ENCODE measurements around the gene ERC1. TPM values are rescaled to one million over a fixed set of nuclear protein-coding genes. Genes with fewer than 3 reads are reported as not detected.

ERC1 gene
- total and polyA plus RNA-seq, 9 of the 15 experiments (the other 6 are each of a cell fraction or from before 2014, with no cell fraction given), result 0.74 to 11.8 (median 4.8) TPM

- intact Hi-C loops (cut with micrococcal nuclease), result no loop called here
- CTCF ChIA-PET (ENCODE audit: low intra/inter-chr PET ratio), result no interaction called here
- BruUV-seq (replicated peaks), result no TSS peak
Measured at GRCh38 chr12:1424674-1425395, 433.8 kb downstream of the ERC1 start.

More at GRCh38 chr12:1424674-1425395, 433.8 kb downstream of the ERC1 start:
- no peak for DNase-seq (ENCODE audit: extremely low read depth in 1 of 4, low spot score in 3 of 4)
- H3K27me3 ChIP-seq (ENCODE audit: control insufficient read depth in 2 of 2, insufficient read depth in 2 of 2, low read length in 2 of 2), result no peaks in the 10 kb centered on the region
- no peak for FAIRE-seq
- no peak overlapping the region for H3K9ac ChIP-seq (ENCODE audit: insufficient read depth in 1 of 2, low read depth in 2 of 2, low read length in 2 of 2)
- H4K20me1 ChIP-seq (replicated peaks; ENCODE audit: control insufficient read depth, insufficient read depth, low read length), result no peaks in the 10 kb centered on the region
- peaks cover 6% of the 10 kb centered on the region for H3K9me3 ChIP-seq (replicated peaks; ENCODE audit: control insufficient read depth, insufficient read depth, low read depth, low read length)
- no peaks in the 10 kb centered on the region for H3K9me1 ChIP-seq (ENCODE audit: control insufficient read depth, insufficient read depth, low read length)
- H3K79me2 ChIP-seq (ENCODE audit: control insufficient read depth, insufficient read depth, low read length), result no peaks in the 10 kb centered on the region
- no peak overlapping the region for H3K27ac ChIP-seq (ENCODE audit: extremely low read depth, low read depth, low read length)
- ATAC-seq, result no peak
- no peak overlapping the region for H3K4me2 ChIP-seq (ENCODE audit: insufficient read depth, low read length)
- no peak overlapping the region for H3K4me3 ChIP-seq
- peak; percentile 52; the same call in 1 of the 2 replicates for TF ChIP-seq ZBTB2 (IDR thresholded peaks at IDR 0.05)
- no peak for TF ChIP-seq ZBTB8A (IDR thresholded peaks at IDR 0.05; ENCODE audit: partially characterized antibody)
- TF ChIP-seq DACH1 (IDR thresholded peaks at IDR 0.05; ENCODE audit: partially characterized antibody), result peak; percentile 96
- TF ChIP-seq, protein P1, sequence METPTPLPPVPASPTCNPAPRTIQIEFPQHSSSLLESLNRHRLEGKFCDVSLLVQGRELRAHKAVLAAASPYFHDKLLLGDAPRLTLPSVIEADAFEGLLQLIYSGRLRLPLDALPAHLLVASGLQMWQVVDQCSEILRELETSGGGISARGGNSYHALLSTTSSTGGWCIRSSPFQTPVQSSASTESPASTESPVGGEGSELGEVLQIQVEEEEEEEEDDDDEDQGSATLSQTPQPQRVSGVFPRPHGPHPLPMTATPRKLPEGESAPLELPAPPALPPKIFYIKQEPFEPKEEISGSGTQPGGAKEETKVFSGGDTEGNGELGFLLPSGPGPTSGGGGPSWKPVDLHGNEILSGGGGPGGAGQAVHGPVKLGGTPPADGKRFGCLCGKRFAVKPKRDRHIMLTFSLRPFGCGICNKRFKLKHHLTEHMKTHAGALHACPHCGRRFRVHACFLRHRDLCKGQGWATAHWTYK (CRISPR knock-in tag; IDR thresholded peaks at IDR 0.05), result no peak
- TF ChIP-seq, protein P2, sequence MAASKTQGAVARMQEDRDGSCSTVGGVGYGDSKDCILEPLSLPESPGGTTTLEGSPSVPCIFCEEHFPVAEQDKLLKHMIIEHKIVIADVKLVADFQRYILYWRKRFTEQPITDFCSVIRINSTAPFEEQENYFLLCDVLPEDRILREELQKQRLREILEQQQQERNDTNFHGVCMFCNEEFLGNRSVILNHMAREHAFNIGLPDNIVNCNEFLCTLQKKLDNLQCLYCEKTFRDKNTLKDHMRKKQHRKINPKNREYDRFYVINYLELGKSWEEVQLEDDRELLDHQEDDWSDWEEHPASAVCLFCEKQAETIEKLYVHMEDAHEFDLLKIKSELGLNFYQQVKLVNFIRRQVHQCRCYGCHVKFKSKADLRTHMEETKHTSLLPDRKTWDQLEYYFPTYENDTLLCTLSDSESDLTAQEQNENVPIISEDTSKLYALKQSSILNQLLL (CRISPR knock-in tag; IDR thresholded peaks at IDR 0.05; ENCODE audit: borderline replicate concordance), result no peak
- no peak for TF ChIP-seq ZNF717 (CRISPR knock-in tag; IDR thresholded peaks at IDR 0.05)
- TF ChIP-seq GATAD2B (IDR thresholded peaks at IDR 0.05; ENCODE audit: borderline replicate concordance), result 0 out of 2 replicates have a peak, but pooled peaks have one; percentile 35
- TF ChIP-seq GATA2 (CRISPR knock-in tag; IDR thresholded peaks at IDR 0.05), result 0 out of 2 replicates have a peak, but pooled peaks have one; percentile 46
- TF ChIP-seq SRSF7 (optimal IDR thresholded peaks at IDR 0.05; ENCODE audit: low read depth, low read length), result no peak
- TF ChIP-seq KAT7 (CRISPR knock-in tag; IDR thresholded peaks at IDR 0.05; ENCODE audit: borderline replicate concordance), result no peak
- 0 out of 2 replicates have a peak, but pooled peaks have one; percentile 34 for TF ChIP-seq MTA1 (IDR thresholded peaks at IDR 0.05; ENCODE audit: borderline replicate concordance)
- POLR2A ChIA-PET, result no interaction called here
- in situ Hi-C loops (cut with MboI), result no loop called here
- no peak overlapping the region for H2AFZ ChIP-seq (ENCODE audit: low read depth, low read length)
- no peaks in the 10 kb centered on the region for H3K36me3 ChIP-seq (ENCODE audit: control insufficient read depth, insufficient read depth, low read length)
- WGBS (ENCODE audit: insufficient coverage, low coverage, missing lambda C conversion rate), result 52% methylated on average over 4 of the region's 4 CpGs
- no peaks in the 10 kb centered on the region for H3K4me1 ChIP-seq (replicated peaks in 1 of 2; ENCODE audit: control insufficient read depth in 2 of 2, insufficient read depth in 2 of 2, low read length in 2 of 2)

All from K562 (cell line).